SK-N-SH (cell line): Measurements from ENCODE around the gene UVRAG. TPM values are rescaled to one million over a fixed set of nuclear protein-coding genes. Genes with fewer than 3 reads are reported as not detected.

Experiments
- CTCF ChIA-PET: fragments of 300-600, 350-600 bp; formaldehyde crosslinking; extraction: SDS; loops from one replicate; lab custom pipeline; 2021; lab: Yijun Ruan, JAX
- POLR2A ChIA-PET: fragments of 350-600 bp; sonication (Branson Sonifier 250); formaldehyde crosslinking; extraction: SDS; loops from one replicate; lab custom pipeline; 2020; ENCODE audit warnings: antibody characterized with exemption, inconsistent platforms; lab: Yijun Ruan, JAX
- DNase-seq: peaks from one replicate; pipeline ENCODE4 v3.0.0; 2012
- H2AFZ ChIP-seq: fragments of 200-600 bp; sonication (generic); 2 replicates; pipeline ENCODE4 v1.8.1; 2016; ENCODE audit warnings: antibody characterized with exemption, mild to moderate bottlenecking, low read depth
- H3F3A ChIP-seq: fragments of 200-600 bp; sonication (generic); replicated peaks from 2 replicates; pipeline ENCODE3; 2016; ENCODE audit warnings: antibody characterized with exemption, mild to moderate bottlenecking; ENCODE audit not compliant: insufficient read depth
- H3K27ac ChIP-seq, 2 experiments: fragments of 200-500 bp in 1 of 2; fragments of 200-600 bp in 1 of 2; sonication (Bioruptor generic) in 1 of 2; sonication (generic), shearing (Covaris generic) in 1 of 2; 2 replicates each; pipeline versions ENCODE4 v1.5.1 to v1.6.1; 2014 to 2016; ENCODE audit warnings: low read depth in 2 of 2, inconsistent platforms in 1 of 2, low read length in 1 of 2, mild to moderate bottlenecking in 1 of 2, mixed read lengths in 1 of 2
- H3K27me3 ChIP-seq: fragments of 200-600 bp; sonication (generic), shearing (Covaris generic); 2 replicates; pipeline ENCODE4 v1.6.1; 2016; ENCODE audit warnings: mixed run types; ENCODE audit not compliant: insufficient read depth
- H3K36me3 ChIP-seq, 2 experiments: fragments of 200-500 bp in 1 of 2; fragments of 200-600 bp in 1 of 2; sonication (Bioruptor generic) in 1 of 2; sonication (generic) in 1 of 2; replicated peaks in 1 of 2; 2 replicates each; pipeline versions ENCODE3 to v1.5.1; 2014 to 2016; ENCODE audit warnings: low read length in 1 of 2, mild to moderate bottlenecking in 1 of 2; ENCODE audit not compliant: insufficient read depth in 2 of 2, control insufficient read depth in 1 of 2
- H3K4me1 ChIP-seq, 2 experiments: fragments of 200-500 bp in 1 of 2; fragments of 200-600 bp in 1 of 2; sonication (Bioruptor generic) in 1 of 2; sonication (generic), shearing (Covaris generic) in 1 of 2; 2 replicates each; pipeline versions ENCODE4 v1.5.1 to v1.6.1; 2014 to 2016; ENCODE audit warnings: low read depth in 1 of 2, low read length in 1 of 2, mixed run types in 1 of 2; ENCODE audit not compliant: insufficient read depth in 2 of 2, control insufficient read depth in 1 of 2
- H3K4me2 ChIP-seq: fragments of 200-600 bp; sonication (generic), shearing (Covaris generic); 2 replicates; pipeline ENCODE4 v1.6.1; 2017; ENCODE audit warnings: mixed run types
- H3K4me3 ChIP-seq, 2 experiments: fragments of 200-500 bp in 1 of 2; fragments of 200-600 bp in 1 of 2; sonication (Bioruptor generic) in 1 of 2; sonication (generic), shearing (Covaris generic) in 1 of 2; 2 replicates each; pipeline versions ENCODE4 v1.5.1 to v1.8.1; 2014 to 2016; ENCODE audit warnings: low read depth in 2 of 2, inconsistent platforms in 1 of 2, low read length in 1 of 2, mild to moderate bottlenecking in 1 of 2, mixed read lengths in 1 of 2, moderate library complexity in 1 of 2
- H3K79me2 ChIP-seq: fragments of 200-600 bp; sonication (generic); 2 replicates; pipeline ENCODE4 v1.8.1; 2017; ENCODE audit warnings: mild to moderate bottlenecking; ENCODE audit not compliant: insufficient read depth
- H3K9ac ChIP-seq: fragments of 200-600 bp; sonication (generic); 2 replicates; pipeline ENCODE4 v1.6.1; 2017; ENCODE audit warnings: mixed run types
- H3K9me2 ChIP-seq: fragments of 200-600 bp; sonication (generic); 2 replicates; pipeline ENCODE4 v1.6.1; 2017; ENCODE audit warnings: mixed run types
- H3K9me3 ChIP-seq: fragments of 200-600 bp; sonication (generic); 2 replicates; pipeline ENCODE4 v1.6.1; 2017; ENCODE audit warnings: mixed run types, mild to moderate bottlenecking, moderate library complexity
- H4K20me1 ChIP-seq: fragments of 200-600 bp; sonication (generic); 2 replicates; pipeline ENCODE4 v1.6.1; 2017; ENCODE audit warnings: mild to moderate bottlenecking, mixed run types; ENCODE audit not compliant: insufficient read depth
- EP300 ChIP-seq, 2 experiments: IDR thresholded peaks; 2 replicates each; pipeline versions ENCODE4 v1.4.0 to v1.6.1; 2012; ENCODE audit warnings: borderline replicate concordance in 1 of 2, low read depth in 1 of 2, low read length in 1 of 2
- FOSL2 ChIP-seq: IDR thresholded peaks from 2 replicates; pipeline ENCODE4 v1.4.0; 2012; ENCODE audit warnings: low read depth, mild to moderate bottlenecking, moderate library complexity, borderline replicate concordance
- FOXM1 ChIP-seq: IDR thresholded peaks from 2 replicates; pipeline ENCODE4 v1.4.0; 2012; ENCODE audit warnings: low read depth, mild to moderate bottlenecking
- JUND ChIP-seq: IDR thresholded peaks from 2 replicates; pipeline ENCODE4 v1.4.0; 2012
- MEF2A ChIP-seq: IDR thresholded peaks from 2 replicates; pipeline ENCODE4 v1.4.0; 2012; ENCODE audit warnings: low read depth, borderline replicate concordance
- MXI1 ChIP-seq: IDR thresholded peaks from 2 replicates; pipeline ENCODE4 v1.6.1; 2012; ENCODE audit warnings: mild to moderate bottlenecking, low read depth, low read length, improper control_type of control experiment
- NFIC ChIP-seq: IDR thresholded peaks from 2 replicates; pipeline ENCODE4 v1.4.0; 2012; ENCODE audit warnings: borderline replicate concordance
- POLR2AphosphoS5 ChIP-seq: IDR thresholded peaks from 2 replicates; pipeline ENCODE4 v1.6.1; 2012; ENCODE audit warnings: low read depth, low read length
- RCOR1 ChIP-seq: fragments of 150-350 bp; IDR thresholded peaks from 2 replicates; pipeline ENCODE4 v1.6.1; 2017; ENCODE audit warnings: antibody characterized with exemption, low read length
- REST ChIP-seq: IDR thresholded peaks from 2 replicates; pipeline ENCODE4 v1.6.1; 2012; ENCODE audit warnings: mild to moderate bottlenecking, low read depth, low read length, moderate library complexity
- RFX5 ChIP-seq: IDR thresholded peaks from 2 replicates; pipeline ENCODE4 v1.6.1; 2012; ENCODE audit warnings: mild to moderate bottlenecking, improper control_type of control experiment, low read length
- TAF1 ChIP-seq: IDR thresholded peaks from 2 replicates; pipeline ENCODE4 v1.6.1; 2012; ENCODE audit warnings: low read depth, mild to moderate bottlenecking, low read length, moderate library complexity, borderline replicate concordance
- TCF12 ChIP-seq: IDR thresholded peaks from 2 replicates; pipeline ENCODE4 v1.4.0; 2012
- TEAD4 ChIP-seq: IDR thresholded peaks from 2 replicates; pipeline ENCODE4 v1.4.0; 2012; ENCODE audit warnings: mild to moderate bottlenecking, borderline replicate concordance; ENCODE audit not compliant: insufficient read depth
- USF2 ChIP-seq: fragments of 150-350 bp; IDR thresholded peaks from 2 replicates; pipeline ENCODE4 v1.6.1; 2017; ENCODE audit warnings: antibody characterized with exemption, low read length, low read depth, borderline replicate concordance
- WGBS: methylation state at CpG from one replicate; pipeline ENCODE4 v1.1.6; 2017; ENCODE audit warnings: low lambda C conversion rate; 5-methylcytosine and 5-hydroxymethylcytosine counted together
- polyA plus RNA-seq, 3 experiments: library from polyadenylated mRNA; depleted of rRNA; stranded (reverse); fragments of >200 nt; gene quantifications; 2 replicates each; pipeline ENCODE4 v1.2.3, GENCODE V29; 2012

The UVRAG gene
- polyA plus RNA-seq, 1 of the 3 experiments (the other 2 are of a cell fraction), result 5.8 TPM

GRCh38 chr11:76008474-76008873, 193.5 kb downstream of the UVRAG start:
- H3K4me1 ChIP-seq, result peaks cover 0 to 14% of the 10 kb centered on the region in 2 experiments; a peak in 3 of 4 replicates
- H3K4me2 ChIP-seq, result no peak overlapping the region
- no peak for DNase-seq
- H3K9ac ChIP-seq, result no peak overlapping the region
- WGBS, result 39% methylated on average over 2 of the region's 2 CpGs
- ChIA-PET CTCF (no interaction called here), POLR2A (no interaction called here)
- H3K79me2 ChIP-seq, result no peaks in the 10 kb centered on the region
- H3K9me3 ChIP-seq, result no peaks in the 10 kb centered on the region
- no peak for TF ChIP-seq MEF2A
- no peak for TF ChIP-seq RCOR1
- no peak for TF ChIP-seq USF2
- TF ChIP-seq NFIC, result no peak
- no peak for TF ChIP-seq REST
- TF ChIP-seq FOXM1, result no peak
- no peak for TF ChIP-seq EP300 (IDR thresholded peaks at IDR 0.05; ENCODE audit: borderline replicate concordance in 1 of 2, low read depth in 1 of 2, low read length in 1 of 2)
- TF ChIP-seq TAF1, result no peak
- no peak for TF ChIP-seq TEAD4
- TF ChIP-seq FOSL2, result peak; percentile 77; the same call in 1 of the 2 replicates
- no peak for TF ChIP-seq RFX5
- TF ChIP-seq TCF12, result no peak
- no peak for TF ChIP-seq MXI1
- no peak for TF ChIP-seq POLR2AphosphoS5
- TF ChIP-seq JUND, result peak; percentile 45
- H4K20me1 ChIP-seq, result peaks cover 6% of the 10 kb centered on the region
- peaks cover 29% of the 10 kb centered on the region for H3F3A ChIP-seq
- no peak overlapping the region; the same call in 1 of the 2 replicates for H2AFZ ChIP-seq
- H3K27ac ChIP-seq, result peak overlapping the region in 1 of 2 experiments; percentile 80; a peak in 2 of 4 replicates
- H3K36me3 ChIP-seq, result peaks cover 10 to 17% of the 10 kb centered on the region in 2 experiments
- H3K27me3 ChIP-seq, result no peaks in the 10 kb centered on the region
- no peak overlapping the region for H3K4me3 ChIP-seq
- H3K9me2 ChIP-seq, result no peaks in the 10 kb centered on the region
